Lower leg skin (tissue), 3 donors: Measurements from ENCODE around the gene CD63.

ENCODE experiments used
- CTCF ChIP-seq, 3 donors: fragments of 450-650 bp; IDR thresholded peaks; one replicate each; pipeline ENCODE4 v1.5.1; 2016; ENCODE audit warnings: antibody characterized with exemption in 3 of 3, mild to moderate bottlenecking in 3 of 3, moderate library complexity in 2 of 3
- POLR2A ChIP-seq, 2 donors: fragments of 450-650 bp; IDR thresholded peaks; one replicate each; pipeline ENCODE4 v1.6.1; 2016 to 2017; ENCODE audit warnings: antibody characterized with exemption in 2 of 2, mild to moderate bottlenecking in 1 of 2, moderate library complexity in 1 of 2

GRCh38 chr12:55742719-55743405 lies 14.1 kb upstream of the CD63 start, which contains the start of gene GDF11:
- no peak for TF ChIP-seq POLR2A (IDR thresholded peaks at IDR 0.05)
- no peak for TF ChIP-seq CTCF (IDR thresholded peaks at IDR 0.05)
